Progenitor cell of endocrine pancreas (in vitro differentiated cells): ENCODE data around the gene CCDC110. TPM values are rescaled to one million over a fixed set of nuclear protein-coding genes. Genes with fewer than 3 reads are reported as not detected.

Source experiments
- DNase-seq: peaks from one replicate; pipeline ENCODE4 v3.0.0; 2021; ENCODE audit warnings: low spot score; ENCODE audit not compliant: unreplicated experiment
- H3K27ac Mint-ChIP-seq: 2 replicates; pipeline ENCODE4 v1.8.0; 2021; ENCODE audit warnings: mild to moderate bottlenecking, moderate library complexity, mixed read lengths
- H3K27me3 Mint-ChIP-seq: 2 replicates; pipeline ENCODE4 v1.8.0; 2021; ENCODE audit warnings: mixed read lengths
- H3K36me3 Mint-ChIP-seq: 2 replicates; pipeline ENCODE4 v1.8.0; 2022; ENCODE audit warnings: mixed read lengths; ENCODE audit not compliant: insufficient read depth
- H3K4me1 Mint-ChIP-seq: 2 replicates; pipeline ENCODE4 v1.8.0; 2021; ENCODE audit warnings: low read depth, mixed read lengths
- H3K4me3 Mint-ChIP-seq: 2 replicates; pipeline ENCODE4 v1.8.0; 2021; ENCODE audit warnings: low read depth, mild to moderate bottlenecking, moderate library complexity, mixed read lengths
- H3K9me3 Mint-ChIP-seq: 2 replicates; pipeline ENCODE4 v1.8.0; 2021; ENCODE audit warnings: low read depth, mixed read lengths
- CTCF ChIP-seq: fragments of 200-600 bp; sonication (generic); IDR thresholded peaks from one replicate; pipeline ENCODE4 v1.5.0; 2021; ENCODE audit warnings: antibody characterized with exemption, mild to moderate bottlenecking; ENCODE audit not compliant: unreplicated experiment
- long read RNA-seq: library from polyadenylated mRNA; unstranded; transcript quantifications from one replicate; pipeline ENCODE4 v2.0.0, GENCODE V29; 2020
- total RNA-seq: library from RNA; stranded (reverse); gene quantifications from 2 replicates; pipeline ENCODE4 v1.2.1, GENCODE V29; 2021

The CCDC110 gene
- total RNA-seq = 2.0 and 3.1 TPM in 2 replicates
- long read RNA-seq, partial matches to known transcripts = 0 of 4 reads
- long read RNA-seq, other reads (novel, unspliced or antisense) = 0 of 4 reads

GRCh38 chr4:185471235-185472102 lies at the start of gene CCDC110:
CCDC110 (minus strand) TSS chr4:185471733; CDS start chr4:185471683, 50 bp downstream.
- Mint-ChIP-seq H3K27ac (peak within 1 kb of the TSS; percentile 94), H3K9me3 (peaks cover 3% of the 10 kb centered on the region), H3K4me1 (peaks cover 12% of the 10 kb centered on the region), H3K4me3 (peak within 1 kb of the TSS; percentile 83), H3K36me3 (no peaks in the 10 kb centered on the region), H3K27me3 (peaks cover 47% of the 10 kb centered on the region)
- peak; percentile 85 for DNase-seq
- TF ChIP-seq CTCF = peak; percentile 79

GRCh38 chr4:185520119-185520518 lies 48.6 kb upstream of the CCDC110 start:
- H3K4me3 Mint-ChIP-seq = no peak overlapping the region
- TF ChIP-seq CTCF = no peak
- no peaks in the 10 kb centered on the region for H3K27me3 Mint-ChIP-seq
- no peak overlapping the region for H3K27ac Mint-ChIP-seq
- H3K4me1 Mint-ChIP-seq = peaks cover 3% of the 10 kb centered on the region
- H3K36me3 Mint-ChIP-seq = no peaks in the 10 kb centered on the region
- no peaks in the 10 kb centered on the region for H3K9me3 Mint-ChIP-seq
- no peak for DNase-seq

GRCh38 chr4:185518494-185518893 lies 47.0 kb upstream of the CCDC110 start:
- H3K9me3 Mint-ChIP-seq = peaks cover 3% of the 10 kb centered on the region
- DNase-seq = no peak
- peaks cover 4% of the 10 kb centered on the region for H3K4me1 Mint-ChIP-seq
- H3K36me3 Mint-ChIP-seq = no peaks in the 10 kb centered on the region
- no peak for TF ChIP-seq CTCF
- H3K27me3 Mint-ChIP-seq = no peaks in the 10 kb centered on the region
- no peak overlapping the region for H3K27ac Mint-ChIP-seq
- H3K4me3 Mint-ChIP-seq = no peak overlapping the region

- Mint-ChIP-seq H3K27ac (no peak overlapping the region), H3K36me3 (no peaks in the 10 kb centered on the region), H3K4me3 (no peak overlapping the region), H3K4me1 (peaks cover 5% of the 10 kb centered on the region), H3K9me3 (peaks cover 3% of the 10 kb centered on the region), H3K27me3 (no peaks in the 10 kb centered on the region)
- no peak for DNase-seq
- TF ChIP-seq CTCF = no peak
Measured at GRCh38 chr4:185518069-185518468, 46.5 kb upstream of the CCDC110 start.

- no peaks in the 10 kb centered on the region for H3K27me3 Mint-ChIP-seq
- no peak for TF ChIP-seq CTCF
- H3K4me3 Mint-ChIP-seq = no peak overlapping the region
- no peak for DNase-seq
- peaks cover 3% of the 10 kb centered on the region for H3K9me3 Mint-ChIP-seq
- H3K27ac Mint-ChIP-seq = no peak overlapping the region
- peaks cover 5% of the 10 kb centered on the region for H3K4me1 Mint-ChIP-seq
- H3K36me3 Mint-ChIP-seq = no peaks in the 10 kb centered on the region
Measured at GRCh38 chr4:185515248-185515647, 43.7 kb upstream of the CCDC110 start.
